GM19395 (cell line): ENCODE measurements around the gene EXOC4.
"Not testable (repeated sequence)": the region's sequence is repeated elsewhere in the genome, so short reads cannot be mapped to it uniquely, and the experiment has no call there.

Source experiments
- ATAC-seq: cut with Tn5 transposase; IDR thresholded peaks from one replicate; pipeline ENCODE4 v1.9.1; 2021; ENCODE audit warnings: mild to moderate bottlenecking, moderate library complexity; ENCODE audit not compliant: unreplicated experiment

The EXOC4 gene

DNA sequence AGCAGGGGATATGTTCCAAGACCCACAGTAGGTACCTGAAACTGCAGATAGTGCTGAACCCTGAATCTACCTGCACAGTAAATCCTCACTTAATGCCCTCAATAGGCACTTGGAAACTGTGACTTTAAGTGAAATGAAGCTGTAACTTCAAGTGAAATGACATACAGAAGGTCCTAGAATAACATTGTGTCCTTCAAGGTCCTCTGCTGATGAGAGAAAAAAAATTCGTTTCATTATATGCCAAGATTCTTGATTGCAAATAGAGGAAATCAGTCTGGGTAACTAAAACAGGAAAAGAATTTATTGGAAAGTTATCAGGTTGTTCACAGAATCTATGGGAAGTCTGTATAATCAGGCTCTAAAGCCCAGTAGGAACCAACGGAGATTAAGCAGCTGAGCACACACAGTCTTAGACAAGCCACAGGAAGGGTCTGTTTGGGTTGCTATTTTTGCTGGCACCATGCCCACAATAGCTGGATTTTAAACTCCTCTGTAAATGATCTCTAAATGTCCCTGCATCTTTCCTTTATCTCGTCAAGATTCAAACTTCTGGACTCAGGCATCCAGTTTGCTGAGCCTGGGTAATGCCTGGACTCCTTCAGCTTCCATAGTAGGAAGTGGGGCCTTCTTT lies 57.5 kb downstream of the EXOC4 start:
- no peak for ATAC-seq

GRCh38 chr7:133313575-133313974 lies 60.7 kb downstream of the EXOC4 start:
- no peak for ATAC-seq

GRCh38 chr7:133314084-133314483 lies 61.2 kb downstream of the EXOC4 start:
- no peak for ATAC-seq

GRCh38 chr7:133315332-133316040 lies 62.6 kb downstream of the EXOC4 start:
- ATAC-seq: no peak

DNA sequence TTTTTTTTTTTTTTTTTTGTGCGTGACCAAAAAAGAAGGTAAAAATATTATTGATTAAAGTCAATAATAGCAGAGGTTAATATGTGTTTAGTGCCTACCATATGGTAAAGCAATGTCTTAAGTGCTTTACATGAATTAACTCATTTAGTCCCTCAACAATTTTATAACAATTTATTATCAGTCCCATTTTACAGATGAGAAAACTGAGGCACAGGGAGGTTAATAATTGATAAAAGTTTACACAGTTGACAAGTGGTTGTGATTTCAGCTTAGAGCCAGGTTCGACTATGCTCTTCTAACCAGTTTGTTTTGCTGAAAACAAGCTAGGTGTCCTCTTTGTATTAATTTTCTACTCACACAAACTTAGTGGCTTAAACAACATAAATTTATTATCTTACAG lies 67.0 kb downstream of the EXOC4 start:
- ATAC-seq: no peak

GRCh38 chr7:133320891-133321290 lies 68.0 kb downstream of the EXOC4 start:
- ATAC-seq: no peak

- ATAC-seq: not testable (repeated sequence)
Measured at GRCh38 chr7:133321366-133321765, 68.5 kb downstream of the EXOC4 start.

DNA sequence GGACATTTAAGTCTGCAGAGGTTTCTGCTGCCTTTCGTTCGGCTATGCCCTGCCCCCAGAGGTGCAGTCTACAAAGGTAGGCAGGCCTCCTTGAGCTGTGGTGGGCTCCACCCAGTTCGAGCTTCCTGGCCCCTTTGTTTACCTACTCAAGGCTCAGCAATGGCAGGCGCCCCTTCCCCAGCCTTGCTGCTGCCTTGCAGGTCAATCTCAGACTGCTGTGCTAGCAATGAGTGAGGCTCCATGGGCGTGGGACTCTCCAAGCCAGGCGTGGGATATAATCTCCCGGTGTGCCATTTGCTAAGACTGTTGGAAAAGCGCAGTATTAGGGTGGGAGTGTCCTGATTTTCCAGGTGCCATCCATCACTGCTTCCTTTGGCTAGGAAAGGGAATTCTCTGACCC lies 73.9 kb downstream of the EXOC4 start:
- ATAC-seq: not testable (repeated sequence)

GRCh38 chr7:133328021-133328420 lies 75.1 kb downstream of the EXOC4 start:
- ATAC-seq: not testable (repeated sequence)

DNA sequence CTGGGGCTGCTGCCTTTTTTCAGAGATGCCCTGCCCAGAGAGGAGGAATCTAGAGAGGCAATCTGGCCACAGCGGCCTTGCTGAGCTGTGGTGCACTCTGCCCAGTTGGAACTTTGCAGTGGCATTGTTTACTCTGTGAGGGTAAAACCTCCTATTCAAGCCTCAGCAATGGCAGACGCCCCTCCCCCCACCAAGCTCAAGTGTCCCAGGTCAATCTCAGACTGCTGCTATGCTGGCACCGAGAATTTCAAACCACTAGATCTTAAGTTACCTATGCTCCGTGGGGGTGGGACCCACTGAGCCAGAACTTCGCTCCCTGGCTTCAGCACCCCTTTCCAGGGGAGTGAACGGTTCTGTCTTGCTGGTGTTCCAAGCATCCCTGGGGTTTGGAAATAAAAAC lies 77.2 kb downstream of the EXOC4 start:
- no peak for ATAC-seq

DNA sequence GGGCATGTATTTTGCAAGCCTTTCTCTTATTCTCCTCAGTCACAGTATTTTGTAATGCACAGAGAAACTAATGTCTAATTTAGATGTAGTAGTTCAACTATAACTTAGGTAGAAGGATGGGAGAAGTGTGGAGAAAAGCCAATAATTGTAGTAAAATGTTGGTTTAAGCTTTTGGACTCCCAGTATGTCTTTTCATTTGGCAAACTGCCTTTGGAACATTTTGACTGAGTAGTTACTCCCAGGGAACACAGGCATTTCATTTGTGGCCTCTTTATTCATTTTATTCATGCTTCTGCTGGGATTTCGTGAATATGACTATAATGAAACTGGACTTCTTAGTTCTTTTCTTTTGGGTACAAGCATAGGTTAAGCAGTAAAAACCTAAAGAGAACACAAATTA lies 79.0 kb downstream of the EXOC4 start:
- ATAC-seq: no peak

GRCh38 chr7:133339772-133340171 lies 86.9 kb downstream of the EXOC4 start:
- ATAC-seq: no peak

DNA sequence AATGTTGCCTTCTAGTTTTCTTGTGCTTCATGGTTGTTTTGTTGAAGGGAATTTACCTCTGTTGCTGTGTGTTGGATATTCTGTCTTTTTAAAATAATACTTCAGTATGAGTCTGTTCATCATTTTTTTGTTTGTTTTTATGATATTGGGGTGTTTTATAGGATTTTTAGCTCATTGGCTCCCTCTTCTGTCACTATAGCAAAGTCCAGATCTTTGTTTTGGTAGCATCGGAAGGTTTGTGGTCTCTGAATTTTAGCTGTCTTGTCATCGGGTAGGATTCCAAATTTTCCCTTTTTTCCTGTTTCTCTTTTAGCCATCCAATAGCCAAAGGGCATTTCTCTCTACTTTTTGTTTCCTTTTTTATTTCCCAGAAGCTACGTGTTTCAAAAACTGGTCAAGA lies 91.4 kb downstream of the EXOC4 start:
- no peak for ATAC-seq

DNA sequence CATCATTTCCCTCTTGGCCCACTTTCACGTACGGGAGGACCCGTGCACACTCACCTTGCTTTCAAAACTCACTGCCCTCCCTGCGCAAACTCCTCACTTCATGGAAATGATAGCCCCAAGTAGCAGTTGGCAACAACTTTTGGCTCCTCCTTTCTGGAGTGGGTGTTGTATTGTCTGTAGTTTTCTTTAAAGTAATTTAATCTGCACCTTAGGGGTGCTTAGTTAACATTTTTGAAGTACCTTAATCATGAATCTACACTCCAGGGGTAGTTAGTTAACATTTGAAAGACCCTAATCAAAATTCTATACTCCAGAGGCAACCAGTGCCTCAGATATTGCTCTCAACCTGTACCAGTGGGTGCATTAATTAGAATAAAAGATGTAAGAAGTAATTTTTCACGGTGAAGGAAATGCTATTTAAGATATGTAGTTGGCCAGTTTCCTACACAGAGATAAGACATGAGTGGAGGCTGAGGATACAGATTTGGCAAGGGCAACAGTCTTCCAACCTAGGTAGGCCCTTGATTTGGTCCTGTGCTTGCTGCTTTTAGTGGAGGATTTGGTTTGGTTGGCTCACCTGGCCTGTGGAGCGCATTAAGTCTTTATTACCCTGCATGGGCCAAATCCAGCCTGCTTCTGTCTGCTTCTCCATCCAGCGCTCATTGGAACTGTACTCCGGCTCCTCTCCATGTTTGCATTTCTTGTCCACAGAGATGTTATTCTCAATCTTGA lies 93.0 kb downstream of the EXOC4 start:
- ATAC-seq: no peak

GRCh38 chr7:133348250-133348649 lies 95.4 kb downstream of the EXOC4 start:
- ATAC-seq: no peak

- ATAC-seq: peak; percentile 76
Measured at GRCh38 chr7:133349101-133349500, 96.2 kb downstream of the EXOC4 start.

DNA sequence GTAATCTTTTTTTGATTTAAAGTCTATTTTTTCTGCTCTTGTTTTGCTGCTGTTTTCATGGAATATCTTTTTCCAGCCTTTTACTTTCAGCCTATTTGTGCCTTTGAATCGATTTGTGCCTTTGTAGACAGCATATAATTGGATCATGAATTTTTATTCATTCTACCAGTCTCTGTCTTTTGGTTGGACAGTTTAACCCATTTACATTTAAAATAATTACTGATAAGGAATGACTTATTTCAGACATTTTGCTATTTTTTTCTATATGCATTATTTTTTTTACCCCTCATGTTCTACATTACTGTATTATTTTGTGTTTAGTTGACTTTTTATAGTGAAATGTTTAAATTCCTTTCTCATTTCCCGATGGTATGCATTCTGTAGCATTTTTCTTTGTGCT lies 99.6 kb downstream of the EXOC4 start:
- ATAC-seq: no peak

- ATAC-seq: no peak
Measured at GRCh38 chr7:133353775-133354174, 100.9 kb downstream of the EXOC4 start.

DNA sequence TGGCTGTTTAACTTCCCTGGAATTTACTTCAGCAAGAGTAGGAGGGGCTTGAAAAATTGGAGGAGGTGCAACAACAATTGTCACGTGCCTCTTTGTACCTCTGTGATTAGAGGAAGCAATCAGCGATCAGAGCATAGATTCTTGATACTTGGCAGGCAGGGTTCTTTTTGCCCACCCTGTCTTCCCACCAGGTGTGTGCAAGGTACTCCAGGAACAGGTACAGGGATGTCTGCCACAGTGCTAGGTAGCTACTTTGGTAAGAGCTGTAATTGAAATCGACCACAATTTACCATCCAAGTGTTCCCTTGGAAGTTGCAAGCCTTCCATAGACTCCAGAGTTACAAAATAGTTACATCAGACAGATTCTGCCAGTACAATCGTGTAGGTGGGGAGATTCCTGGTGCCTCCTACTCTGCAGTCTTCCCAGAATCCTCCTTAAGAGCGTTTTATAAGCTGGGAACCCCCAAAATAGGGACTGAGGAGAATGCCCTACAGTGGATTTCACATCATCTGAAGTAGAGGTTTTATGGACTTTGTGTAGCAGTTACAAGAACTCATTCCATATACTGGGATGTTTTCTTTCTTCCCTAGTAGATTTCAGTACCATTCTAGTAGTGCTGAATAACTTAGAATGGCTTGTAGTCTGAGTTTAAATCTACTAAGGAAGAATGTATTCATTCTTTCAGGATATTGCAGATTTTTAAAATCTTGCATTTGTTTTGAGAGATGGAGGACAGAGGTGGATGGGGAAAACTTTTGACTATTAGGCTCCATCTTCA lies 101.9 kb downstream of the EXOC4 start:
- no peak for ATAC-seq

DNA sequence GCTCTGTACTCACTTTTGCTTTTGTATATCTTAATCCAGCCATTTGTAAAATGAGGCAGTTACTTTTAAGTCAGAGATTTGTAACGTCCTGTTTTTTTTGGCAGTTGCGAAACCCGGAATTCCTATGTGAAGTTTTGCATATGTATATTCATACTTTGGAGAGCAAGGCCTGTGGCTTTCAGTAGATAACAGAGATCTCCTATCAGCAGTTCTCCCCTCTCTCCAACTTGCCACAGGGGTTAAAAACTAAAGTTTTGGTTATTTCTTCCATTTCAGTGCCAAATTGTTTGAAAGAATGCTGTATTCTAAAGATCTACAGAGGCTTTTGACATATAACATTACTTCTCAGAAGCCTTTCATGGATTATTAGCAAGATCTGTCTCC lies 102.4 kb downstream of the EXOC4 start:
- ATAC-seq: no peak

DNA sequence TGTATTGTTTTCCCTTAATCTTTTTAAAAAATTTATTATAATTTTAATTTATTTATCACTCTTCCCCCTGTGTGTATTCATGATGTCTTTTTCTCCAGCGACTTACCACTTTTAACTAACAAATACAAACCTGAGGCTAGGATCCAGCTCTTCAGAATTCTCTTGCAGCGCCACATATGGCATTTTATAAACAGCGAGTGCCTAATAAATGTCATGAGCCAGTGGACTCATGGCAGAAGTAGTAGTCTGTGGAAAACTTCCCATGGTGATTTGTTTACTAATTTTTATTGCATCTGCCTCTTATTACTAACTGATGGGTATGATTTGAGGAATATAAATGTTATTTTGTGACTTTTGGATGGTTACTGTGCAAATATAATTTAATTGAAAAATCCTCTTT lies 102.9 kb downstream of the EXOC4 start:
- no peak for ATAC-seq
